Measurements from ENCODE around the gene NCDN. TPM values are rescaled to one million over a fixed set of nuclear protein-coding genes. Genes with fewer than 3 reads are reported as not detected.

The NCDN gene
- total RNA-seq (2014; rRNA removed; shearing (Covaris generic); ENCODE audit: low replicate concordance): 7.8 and 11.2 TPM in 2 replicates

DNA sequence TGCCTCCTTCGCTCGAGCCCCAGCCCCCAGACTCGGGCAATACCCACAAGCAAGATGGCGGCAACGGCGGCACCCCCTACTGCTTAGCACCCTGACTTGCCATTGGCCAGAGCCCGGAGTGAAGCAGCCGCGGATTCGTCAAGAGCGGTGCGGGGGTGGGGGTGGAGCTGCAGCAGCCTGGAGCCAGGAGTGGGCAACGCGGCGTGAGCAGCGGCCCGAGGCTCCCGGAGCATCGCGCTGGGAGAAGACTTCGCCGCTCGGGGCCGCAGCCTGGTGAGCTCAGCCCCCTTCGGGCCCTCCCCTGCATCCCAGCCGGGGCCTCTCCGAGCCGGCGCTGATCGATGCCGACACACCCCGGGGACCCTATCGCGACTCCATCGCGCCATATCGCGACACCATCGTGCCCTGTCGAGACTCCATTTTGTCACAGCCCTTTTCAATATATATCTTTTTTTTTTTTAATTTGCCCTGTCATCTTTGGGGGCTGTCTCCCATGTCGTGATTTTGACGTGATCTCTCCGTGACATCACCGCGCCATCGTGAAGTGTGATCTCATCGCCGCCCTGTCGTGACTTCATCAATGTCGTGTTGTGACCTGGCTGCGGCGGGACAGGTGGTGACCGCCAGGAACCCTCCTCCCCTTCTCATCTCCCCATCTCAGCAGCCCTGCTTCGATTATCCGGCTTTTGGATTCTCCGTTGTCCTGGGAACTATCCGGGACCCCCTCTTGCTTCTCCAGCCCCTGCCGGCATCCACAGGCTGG is at the start of gene NCDN:
NCDN (plus strand) TSS at position 189 of the 763 bp plus-strand sequence; CDS start at position 581, 392 bp downstream.
- in situ Hi-C loops (cut with HindIII; ENCODE audit: low pct_unique_long_range_greater_than_20kb, low sequenced_read_pairs): no loop called here
- peak; percentile 95 for DNase-seq (ENCODE audit: low read depth)

- in situ Hi-C loops (cut with HindIII; ENCODE audit: low pct_unique_long_range_greater_than_20kb, low sequenced_read_pairs): no loop called here
- DNase-seq (ENCODE audit: low read depth): no peak
Observed at GRCh38 chr1:35507947-35508346, 49.7 kb upstream of the NCDN start.

GRCh38 chr1:35509558-35509957 is 48.0 kb upstream of the NCDN start:
- in situ Hi-C loops (cut with HindIII; ENCODE audit: low pct_unique_long_range_greater_than_20kb, low sequenced_read_pairs): no loop called here
- DNase-seq (ENCODE audit: low read depth): no peak

DNA sequence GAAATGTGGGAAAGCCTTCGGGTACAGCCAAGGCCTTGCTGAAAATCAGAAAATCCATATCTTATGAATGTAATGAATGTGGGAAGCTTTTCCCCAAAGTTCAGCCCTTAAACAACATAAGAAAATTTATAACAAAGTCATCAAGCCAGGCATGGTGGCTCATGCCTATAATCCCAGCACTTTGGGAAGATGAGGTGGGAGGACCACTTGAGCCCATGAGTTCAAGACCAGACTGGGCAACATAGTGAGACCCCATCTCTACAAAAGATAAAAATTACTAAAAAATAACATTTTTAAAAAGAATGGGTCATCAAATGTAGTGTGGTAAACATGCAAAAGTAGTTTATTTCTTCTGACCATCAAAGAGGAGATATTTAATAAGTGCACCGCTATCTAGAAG is 46.3 kb upstream of the NCDN start:
- in situ Hi-C loops (cut with HindIII; ENCODE audit: low pct_unique_long_range_greater_than_20kb, low sequenced_read_pairs): no loop called here
- DNase-seq (ENCODE audit: low read depth): no peak

DNA sequence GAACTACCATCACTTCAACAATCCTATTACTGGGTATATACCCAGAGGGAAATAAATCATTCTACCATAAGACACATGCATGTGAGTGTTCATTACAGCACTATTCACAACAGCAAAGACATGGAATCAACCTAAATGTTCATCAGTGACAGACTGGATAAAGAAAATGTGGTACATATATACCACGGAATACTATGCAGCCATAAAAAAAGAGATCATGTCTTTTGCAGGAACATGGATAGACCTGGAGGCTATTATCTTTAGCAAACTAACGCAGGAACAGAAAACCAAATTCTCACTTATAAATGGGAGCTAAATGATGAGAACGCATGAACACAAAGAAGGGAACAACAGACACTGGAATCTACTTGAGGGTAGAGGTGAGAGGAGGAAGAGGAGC is 39.4 kb upstream of the NCDN start:
- no peak for DNase-seq (ENCODE audit: low read depth)
- in situ Hi-C loops (cut with HindIII; ENCODE audit: low pct_unique_long_range_greater_than_20kb, low sequenced_read_pairs): no loop called here

- no peak for DNase-seq (ENCODE audit: low read depth)
- in situ Hi-C loops (cut with HindIII; ENCODE audit: low pct_unique_long_range_greater_than_20kb, low sequenced_read_pairs): no loop called here
Observed at GRCh38 chr1:35519432-35519831, 38.2 kb upstream of the NCDN start.

GRCh38 chr1:35524106-35524505 is 33.5 kb upstream of the NCDN start:
- in situ Hi-C loops (cut with HindIII; ENCODE audit: low pct_unique_long_range_greater_than_20kb, low sequenced_read_pairs): no loop called here
- no peak for DNase-seq (ENCODE audit: low read depth)

DNA sequence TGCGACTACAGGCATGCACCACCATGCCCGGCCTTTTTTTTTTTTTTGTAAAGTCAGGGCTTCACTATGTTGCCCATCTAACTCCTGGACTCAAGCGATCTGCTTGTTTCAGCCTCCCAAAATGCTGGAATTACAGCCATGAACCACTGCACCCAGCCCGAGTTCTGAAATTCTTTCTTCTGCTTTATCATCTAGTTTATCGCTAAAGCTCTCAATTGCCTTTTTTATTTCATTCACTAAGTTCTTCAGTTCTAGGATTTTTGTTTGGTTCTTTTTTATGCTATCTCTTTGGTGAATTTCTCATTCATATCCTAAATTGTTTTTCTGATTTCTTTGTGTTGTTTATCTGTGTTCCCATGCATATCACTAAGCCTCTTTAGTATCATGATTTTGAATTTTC is 27.4 kb upstream of the NCDN start:
- in situ Hi-C loops (cut with HindIII; ENCODE audit: low pct_unique_long_range_greater_than_20kb, low sequenced_read_pairs): no loop called here

DNA sequence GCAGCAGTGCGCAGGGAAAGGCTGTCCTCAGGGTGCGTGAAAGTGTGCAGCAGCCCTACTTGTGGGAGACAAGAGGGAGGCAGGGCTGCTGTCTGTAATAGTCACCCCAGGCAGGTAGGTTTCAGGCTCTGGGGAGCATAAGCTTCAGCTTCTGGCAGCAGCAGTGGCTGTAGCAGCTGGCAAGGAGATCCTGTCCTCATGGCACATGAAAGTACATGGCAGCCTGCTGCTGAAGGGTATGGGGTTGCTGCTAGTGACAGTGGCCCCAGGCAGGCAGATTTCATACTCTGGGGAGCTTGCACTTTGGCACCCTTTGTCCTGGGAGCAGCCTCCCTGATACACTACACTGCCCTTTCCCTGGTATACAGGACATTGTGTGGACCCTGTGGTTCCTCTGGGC is 26.7 kb upstream of the NCDN start:
- in situ Hi-C loops (cut with HindIII; ENCODE audit: low pct_unique_long_range_greater_than_20kb, low sequenced_read_pairs): no loop called here

More for the DNA sequence above, 27.4 kb upstream of the NCDN start:
- DNase-seq (ENCODE audit: low read depth): no peak

GRCh38 chr1:35531368-35531767 is 26.2 kb upstream of the NCDN start:
- in situ Hi-C loops (cut with HindIII; ENCODE audit: low pct_unique_long_range_greater_than_20kb, low sequenced_read_pairs): no loop called here
- no peak for DNase-seq (ENCODE audit: low read depth)

More for the DNA sequence above, 26.7 kb upstream of the NCDN start:
- no peak for DNase-seq (ENCODE audit: low read depth)

- DNase-seq (ENCODE audit: low read depth): no peak
- in situ Hi-C loops (cut with HindIII; ENCODE audit: low pct_unique_long_range_greater_than_20kb, low sequenced_read_pairs): no loop called here
Observed at GRCh38 chr1:35532497-35533223, 24.9 kb upstream of the NCDN start.

DNA sequence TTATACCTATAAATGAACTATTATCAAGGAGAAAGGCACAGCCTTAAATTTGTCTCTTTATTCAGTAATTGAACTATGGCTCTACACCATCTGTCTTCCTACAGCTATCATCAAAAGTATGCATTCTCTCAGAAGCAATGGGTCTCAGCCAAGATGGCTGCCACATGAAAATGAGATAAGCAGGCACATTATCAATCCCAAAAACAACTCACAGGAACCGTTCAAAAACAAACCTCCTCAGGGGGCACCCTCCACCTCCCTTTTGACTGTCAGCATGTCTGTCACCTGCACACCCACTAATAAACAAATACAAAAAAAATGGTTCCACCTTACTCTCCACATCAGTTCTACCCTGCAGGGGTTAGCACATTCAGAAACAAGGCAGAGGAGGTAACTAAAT is 24.0 kb upstream of the NCDN start:
- in situ Hi-C loops (cut with HindIII; ENCODE audit: low pct_unique_long_range_greater_than_20kb, low sequenced_read_pairs): no loop called here
- no peak for DNase-seq (ENCODE audit: low read depth)

DNA sequence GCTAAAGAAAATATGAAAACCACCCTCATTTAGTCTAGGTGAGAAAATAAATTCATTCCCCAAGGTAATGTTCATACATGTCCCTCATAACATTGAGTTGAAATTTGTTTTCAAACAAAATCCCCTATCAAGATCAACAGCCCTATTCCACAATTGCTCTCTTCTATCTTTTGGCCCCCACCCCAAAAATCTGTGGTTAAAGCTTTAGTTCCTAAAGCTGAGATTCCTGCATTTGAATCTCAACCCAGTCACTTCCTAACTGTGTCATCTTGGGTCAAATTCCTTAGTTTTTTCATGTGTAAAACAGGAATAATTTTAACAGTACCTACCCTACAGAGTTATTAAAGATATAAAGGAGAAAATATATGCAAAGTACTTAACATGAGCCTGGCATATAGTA is 22.4 kb upstream of the NCDN start:
- in situ Hi-C loops (cut with HindIII; ENCODE audit: low pct_unique_long_range_greater_than_20kb, low sequenced_read_pairs): no loop called here
- no peak for DNase-seq (ENCODE audit: low read depth)

GRCh38 chr1:35536556-35537162 is 20.9 kb upstream of the NCDN start:
- in situ Hi-C loops (cut with HindIII; ENCODE audit: low pct_unique_long_range_greater_than_20kb, low sequenced_read_pairs): no loop called here

GRCh38 chr1:35537806-35538205 is 19.8 kb upstream of the NCDN start:
- in situ Hi-C loops (cut with HindIII; ENCODE audit: low pct_unique_long_range_greater_than_20kb, low sequenced_read_pairs): no loop called here
- DNase-seq (ENCODE audit: low read depth): no peak

More at GRCh38 chr1:35536556-35537162, 20.9 kb upstream of the NCDN start:
- DNase-seq (ENCODE audit: low read depth): no peak

DNA sequence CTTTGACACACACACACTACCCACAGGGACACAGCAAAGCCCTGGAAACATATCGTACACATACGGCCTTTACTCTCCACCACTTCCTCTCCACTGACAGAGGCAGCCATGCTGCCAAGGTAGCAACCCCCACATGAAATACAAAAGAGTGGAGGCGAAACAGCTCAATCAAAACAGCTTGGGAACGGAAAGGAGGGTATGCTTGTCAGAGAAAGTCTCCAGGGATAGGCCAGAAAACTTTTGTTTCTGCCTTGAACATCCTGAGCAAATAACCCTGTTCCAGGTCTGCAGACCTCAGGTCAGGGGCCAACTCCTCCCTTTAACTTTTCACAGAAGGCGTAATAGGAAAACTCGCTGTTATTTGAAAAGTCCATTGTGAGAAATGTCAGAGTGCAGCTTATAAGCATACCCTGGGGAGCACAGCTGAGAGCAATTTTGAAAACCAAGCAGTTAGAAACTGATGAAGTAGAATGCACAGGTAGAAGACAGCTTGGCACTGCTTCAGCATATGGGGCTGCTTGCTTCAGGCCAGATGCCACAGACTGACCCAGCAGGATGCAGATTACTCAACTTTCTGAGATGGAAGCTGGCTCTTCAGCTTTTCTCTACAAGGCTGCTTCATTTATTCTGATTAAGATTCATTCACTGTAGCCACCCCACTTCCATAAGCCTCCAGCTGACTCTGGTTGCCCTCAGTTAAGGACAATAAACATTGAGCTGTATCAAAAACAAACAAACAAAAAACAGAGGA is 18.4 kb upstream of the NCDN start:
- in situ Hi-C loops (cut with HindIII; ENCODE audit: low pct_unique_long_range_greater_than_20kb, low sequenced_read_pairs): no loop called here
- no peak for DNase-seq (ENCODE audit: low read depth)

GRCh38 chr1:35539824-35540261 is 17.8 kb upstream of the NCDN start:
- DNase-seq (ENCODE audit: low read depth): no peak
- in situ Hi-C loops (cut with HindIII; ENCODE audit: low pct_unique_long_range_greater_than_20kb, low sequenced_read_pairs): no loop called here

DNA sequence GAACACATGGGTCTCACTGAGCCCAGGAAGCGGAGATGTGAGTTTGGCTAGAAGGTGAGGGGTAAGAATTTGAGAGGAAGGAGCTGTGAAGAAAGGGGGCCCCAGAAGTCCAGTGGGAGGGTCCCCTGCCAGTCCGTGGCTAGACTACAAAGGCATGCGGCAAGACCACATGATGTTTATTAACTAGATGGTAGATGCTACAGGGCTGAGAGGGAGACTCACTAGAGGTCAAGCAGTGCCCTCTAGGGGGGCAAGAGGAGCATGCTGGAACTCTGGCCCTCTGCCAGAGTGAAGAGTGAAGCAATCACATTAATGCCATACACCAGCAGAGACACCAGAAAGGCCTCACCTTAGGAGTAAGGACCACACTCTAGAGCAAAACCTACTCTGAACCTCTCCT is 12.6 kb upstream of the NCDN start:
- peak; percentile 11 for DNase-seq (ENCODE audit: low read depth)
- in situ Hi-C loops (cut with HindIII; ENCODE audit: low pct_unique_long_range_greater_than_20kb, low sequenced_read_pairs): no loop called here

Data from Caki2 (cell line).